SU-DHL-6 (cell line): Measurements from ENCODE around the gene GNA14.
"Not testable (repeated sequence)": the region's sequence is repeated elsewhere in the genome, so short reads cannot be mapped to it uniquely, and the experiment has no call there.

Experiments
- H2AFZ ChIP-seq: fragments of 200-600 bp; sonication (generic); 2 replicates; pipeline ENCODE4 v1.6.1; 2014; ENCODE audit warnings: low read depth, mild to moderate bottlenecking, moderate library complexity, mixed read lengths, antibody characterized with exemption, low read length; ENCODE audit not compliant: severe bottlenecking
- H3F3A ChIP-seq: fragments of 200-600 bp; shearing (Covaris generic); 2 replicates; pipeline ENCODE4 v1.6.0; 2016; ENCODE audit warnings: antibody characterized with exemption, mild to moderate bottlenecking; ENCODE audit not compliant: insufficient read depth
- H3K27ac ChIP-seq: fragments of 200-600 bp; sonication (generic); 2 replicates; pipeline ENCODE4 v1.5.1; 2016; ENCODE audit warnings: low read depth, mild to moderate bottlenecking, low read length, moderate library complexity, mixed read lengths
- H3K27me3 ChIP-seq: fragments of 200-600 bp; sonication (generic), shearing (Covaris generic); 2 replicates; pipeline ENCODE4 v1.6.0; 2014; ENCODE audit warnings: mild to moderate bottlenecking, low read length
- H3K36me3 ChIP-seq: fragments of 200-600 bp; sonication (generic); 2 replicates; pipeline ENCODE4 v1.6.1; 2014; ENCODE audit warnings: mild to moderate bottlenecking, low read length, mixed read lengths
- H3K4me2 ChIP-seq: fragments of 300-600, 200-600 bp; shearing (Covaris generic), sonication (generic); 2 replicates; pipeline ENCODE4 v1.6.0; 2014; ENCODE audit warnings: low read length, low read depth, mild to moderate bottlenecking; ENCODE audit not compliant: poor library complexity, severe bottlenecking
- H3K4me3 ChIP-seq: fragments of 200-600 bp; sonication (generic); 2 replicates; pipeline ENCODE4 v1.5.1; 2014; ENCODE audit warnings: antibody characterized with exemption, low read length, mild to moderate bottlenecking, mixed read lengths; ENCODE audit not compliant: insufficient read depth, poor library complexity, severe bottlenecking
- H3K79me2 ChIP-seq: fragments of 200-600 bp; sonication (generic); 2 replicates; pipeline ENCODE4 v1.6.1; 2014; ENCODE audit warnings: mild to moderate bottlenecking, low read length, moderate library complexity; ENCODE audit not compliant: insufficient read depth
- H3K9ac ChIP-seq: fragments of 200-600 bp; sonication (generic); 2 replicates; pipeline ENCODE4 v1.7.0; 2014; ENCODE audit warnings: mild to moderate bottlenecking, low read length
- H3K9me2 ChIP-seq: fragments of 200-600 bp; sonication (generic); replicated peaks from 2 replicates; pipeline ENCODE4 v1.6.1; 2014; ENCODE audit warnings: low read length; ENCODE audit not compliant: insufficient read depth
- H3K9me3 ChIP-seq: fragments of 200-600 bp; sonication (generic); 2 replicates; pipeline ENCODE4 v1.6.1; 2014; ENCODE audit warnings: low read length, mixed read lengths; ENCODE audit not compliant: insufficient read depth
- H4K20me1 ChIP-seq: fragments of 200-600 bp; sonication (generic); 2 replicates; pipeline ENCODE4 v1.6.1; 2014; ENCODE audit warnings: low read depth, mild to moderate bottlenecking, antibody characterized with exemption, low read length, moderate library complexity, mixed read lengths
- EZH2phosphoT487 ChIP-seq: fragments of 200-600 bp; sonication (generic), shearing (Covaris generic); conservative IDR thresholded peaks from 2 replicates; pipeline ENCODE4 v1.6.1; 2018; ENCODE audit warnings: mild to moderate bottlenecking, antibody characterized with exemption, low read length, moderate library complexity, mixed read lengths
- TF ChIP-seq, protein P1 (sequence below): fragments of 200-600 bp; sonication (generic); IDR thresholded peaks from one replicate; pipeline ENCODE4 v1.5.1; 2017; ENCODE audit warnings: antibody characterized with exemption, mild to moderate bottlenecking, low read length, moderate library complexity; ENCODE audit not compliant: insufficient read depth, poor library complexity, severe bottlenecking

GNA14 gene

DNA sequence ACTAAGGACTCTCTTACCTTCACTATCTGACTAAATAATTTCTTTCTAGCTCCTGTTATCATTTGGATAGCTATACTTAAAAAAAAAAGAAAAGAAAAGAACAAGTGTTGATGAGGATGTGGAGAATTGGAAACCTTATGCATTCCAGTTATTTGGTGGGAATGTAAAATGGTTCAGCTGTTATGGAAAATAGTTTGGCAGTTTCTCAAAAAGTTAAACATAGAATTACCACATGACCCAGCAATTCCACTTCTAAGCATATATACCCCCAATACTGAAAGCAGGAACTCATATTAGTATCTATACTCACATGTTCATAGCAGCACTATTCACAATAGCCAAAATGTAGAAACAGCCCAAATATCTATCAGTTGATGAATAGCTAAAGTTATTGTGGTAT, 61.1 kb downstream of the GNA14 start:
- Histone ChIP-seq H2AFZ (no peak overlapping the region), H3K9ac (no peak overlapping the region), H3K27ac (no peak overlapping the region), H3K36me3 (no peaks in the 10 kb centered on the region), H3K9me3 (no peaks in the 10 kb centered on the region), H3K79me2 (no peaks in the 10 kb centered on the region), H4K20me1 (no peaks in the 10 kb centered on the region), H3K9me2 (no peaks in the 10 kb centered on the region), H3K4me3 (no peak overlapping the region), H3F3A (no peaks in the 10 kb centered on the region), H3K4me2 (no peak overlapping the region), H3K27me3 (no peaks in the 10 kb centered on the region)
- TF ChIP-seq, protein P1, sequence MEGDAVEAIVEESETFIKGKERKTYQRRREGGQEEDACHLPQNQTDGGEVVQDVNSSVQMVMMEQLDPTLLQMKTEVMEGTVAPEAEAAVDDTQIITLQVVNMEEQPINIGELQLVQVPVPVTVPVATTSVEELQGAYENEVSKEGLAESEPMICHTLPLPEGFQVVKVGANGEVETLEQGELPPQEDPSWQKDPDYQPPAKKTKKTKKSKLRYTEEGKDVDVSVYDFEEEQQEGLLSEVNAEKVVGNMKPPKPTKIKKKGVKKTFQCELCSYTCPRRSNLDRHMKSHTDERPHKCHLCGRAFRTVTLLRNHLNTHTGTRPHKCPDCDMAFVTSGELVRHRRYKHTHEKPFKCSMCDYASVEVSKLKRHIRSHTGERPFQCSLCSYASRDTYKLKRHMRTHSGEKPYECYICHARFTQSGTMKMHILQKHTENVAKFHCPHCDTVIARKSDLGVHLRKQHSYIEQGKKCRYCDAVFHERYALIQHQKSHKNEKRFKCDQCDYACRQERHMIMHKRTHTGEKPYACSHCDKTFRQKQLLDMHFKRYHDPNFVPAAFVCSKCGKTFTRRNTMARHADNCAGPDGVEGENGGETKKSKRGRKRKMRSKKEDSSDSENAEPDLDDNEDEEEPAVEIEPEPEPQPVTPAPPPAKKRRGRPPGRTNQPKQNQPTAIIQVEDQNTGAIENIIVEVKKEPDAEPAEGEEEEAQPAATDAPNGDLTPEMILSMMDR, result no peak
- TF ChIP-seq EZH2phosphoT487, result no peak

DNA sequence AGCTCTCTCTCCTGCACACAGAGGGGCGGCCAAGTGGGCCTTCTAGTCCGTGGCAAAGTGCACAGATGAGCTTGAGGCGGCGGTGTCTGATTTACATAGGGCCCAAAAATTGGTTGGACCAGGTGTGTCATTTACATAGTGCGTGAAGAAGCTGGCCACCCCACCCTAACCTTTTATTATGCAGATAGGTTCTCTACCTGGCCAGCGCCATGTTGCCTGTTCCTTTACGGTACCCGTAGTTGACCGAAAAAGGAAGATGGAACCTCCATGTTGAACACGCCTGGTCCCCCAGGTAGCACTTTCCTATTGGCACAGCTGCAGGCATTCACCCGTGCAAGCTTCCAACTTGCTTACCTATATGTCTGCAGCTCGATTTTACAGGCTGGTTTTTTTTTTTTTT, 61.5 kb downstream of the GNA14 start:
- Histone ChIP-seq H3K9me3 (no peaks in the 10 kb centered on the region), H3K27me3 (no peaks in the 10 kb centered on the region), H3K27ac (no peak overlapping the region), H4K20me1 (no peaks in the 10 kb centered on the region), H2AFZ (no peak overlapping the region), H3K4me3 (no peak overlapping the region), H3K4me2 (no peak overlapping the region), H3K9ac (no peak overlapping the region), H3F3A (no peaks in the 10 kb centered on the region), H3K36me3 (no peaks in the 10 kb centered on the region), H3K79me2 (no peaks in the 10 kb centered on the region), H3K9me2 (no peaks in the 10 kb centered on the region)
- TF ChIP-seq, protein P1, result no peak
- TF ChIP-seq EZH2phosphoT487, result no peak

DNA sequence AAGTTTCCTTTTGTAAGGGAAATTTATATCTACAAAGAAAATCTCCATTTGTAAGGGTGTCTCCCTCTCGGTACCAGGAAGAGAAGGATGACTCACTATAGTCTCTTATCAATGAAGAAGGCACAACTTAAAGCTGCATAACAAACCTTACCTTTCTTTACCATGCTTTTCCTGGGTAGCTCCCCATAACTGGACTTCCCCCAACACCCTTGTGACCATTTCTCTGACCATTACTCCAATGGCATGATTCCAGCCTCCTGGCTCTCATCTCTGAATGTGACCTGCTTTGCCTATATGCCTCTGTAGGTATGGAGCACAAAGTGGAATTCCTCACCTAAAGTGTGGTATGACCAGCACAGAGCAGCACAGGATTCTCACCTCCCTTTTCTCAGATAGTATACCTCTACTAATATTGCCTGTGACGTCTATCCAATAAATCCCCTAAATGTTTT, 62.8 kb downstream of the GNA14 start:
- Histone ChIP-seq H3K79me2 (no peaks in the 10 kb centered on the region), H3K27ac (no peak overlapping the region), H3K27me3 (no peaks in the 10 kb centered on the region), H2AFZ (no peak overlapping the region), H3F3A (no peaks in the 10 kb centered on the region), H3K4me3 (no peak overlapping the region), H3K9ac (no peak overlapping the region), H3K9me3 (no peaks in the 10 kb centered on the region), H3K9me2 (no peaks in the 10 kb centered on the region), H4K20me1 (no peaks in the 10 kb centered on the region), H3K4me2 (no peak overlapping the region), H3K36me3 (no peaks in the 10 kb centered on the region)
- TF ChIP-seq, protein P1, result no peak
- no peak for TF ChIP-seq EZH2phosphoT487

DNA sequence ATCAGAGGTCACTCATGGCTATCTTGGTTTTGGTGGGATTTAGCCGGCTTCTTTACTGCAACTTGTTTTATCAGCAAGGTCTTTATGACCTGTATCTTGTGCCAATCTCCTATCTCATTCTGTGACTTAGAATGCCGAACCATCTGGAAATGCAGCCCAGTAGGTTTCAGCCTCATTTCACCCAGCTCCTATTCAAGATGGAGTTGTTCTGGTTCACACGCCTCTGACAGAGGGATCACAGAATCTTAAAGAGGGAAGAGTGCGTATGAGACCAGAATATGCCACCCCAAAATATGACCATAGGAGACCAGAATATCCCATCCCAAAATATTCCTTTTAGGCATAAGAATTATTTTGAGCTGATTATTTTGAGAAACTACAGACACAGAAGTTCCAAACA, 63.2 kb downstream of the GNA14 start:
- not testable (repeated sequence) for H4K20me1 ChIP-seq, H3K79me2 ChIP-seq, H3K4me3 ChIP-seq, H3K9me2 ChIP-seq, H3F3A ChIP-seq, H3K4me2 ChIP-seq, H3K9me3 ChIP-seq, H3K9ac ChIP-seq, H3K27me3 ChIP-seq, H3K36me3 ChIP-seq, H2AFZ ChIP-seq, H3K27ac ChIP-seq
